ENCODE results near the gene FBH1.
"Not testable (repeated sequence)": the region's sequence is repeated elsewhere in the genome, so short reads cannot be mapped to it uniquely, and the experiment has no call there.

The FBH1 gene

GRCh38 chr10:5876181-5876768 is 13.8 kb upstream of the FBH1 start:
- DNase-seq: no peak

- not testable (repeated sequence) for DNase-seq
Measured at GRCh38 chr10:5877041-5877440, 13.0 kb upstream of the FBH1 start.

- no peak for DNase-seq
Measured at GRCh38 chr10:5882961-5883360, 7.1 kb upstream of the FBH1 start.

GRCh38 chr10:5885619-5886018 is 4.4 kb upstream of the FBH1 start:
- no peak for DNase-seq

DNA sequence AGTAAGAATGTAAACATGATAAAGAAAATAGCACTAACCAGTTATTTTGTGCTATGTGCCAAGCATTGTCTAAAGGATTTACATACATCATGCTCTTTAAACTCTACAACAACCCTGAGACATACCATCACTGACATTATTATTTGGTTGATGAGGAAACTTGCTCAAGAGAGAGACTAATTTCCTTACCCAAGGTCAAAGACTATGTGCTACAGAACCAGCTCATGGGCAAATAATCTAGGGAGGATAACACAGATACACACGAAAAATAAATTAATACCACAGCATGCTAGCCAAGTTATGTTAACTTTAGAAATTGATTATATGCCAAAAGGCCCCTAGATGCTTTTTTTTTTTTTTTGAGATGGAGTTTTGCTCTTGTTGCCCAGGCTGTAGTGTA is 3.0 kb upstream of the FBH1 start:
- no peak for DNase-seq

GRCh38 chr10:5887641-5888040 is 2.4 kb upstream of the FBH1 start:
- DNase-seq: no peak

GRCh38 chr10:5888351-5888750 is 1.7 kb upstream of the FBH1 start:
- no peak for DNase-seq

GRCh38 chr10:5888843-5889623 is 1.0 kb upstream of the FBH1 start:
- peak; percentile 41 for DNase-seq

- DNase-seq: peak; percentile 30
Measured at GRCh38 chr10:5890452-5890915, 441 bp downstream of the FBH1 start.

DNA sequence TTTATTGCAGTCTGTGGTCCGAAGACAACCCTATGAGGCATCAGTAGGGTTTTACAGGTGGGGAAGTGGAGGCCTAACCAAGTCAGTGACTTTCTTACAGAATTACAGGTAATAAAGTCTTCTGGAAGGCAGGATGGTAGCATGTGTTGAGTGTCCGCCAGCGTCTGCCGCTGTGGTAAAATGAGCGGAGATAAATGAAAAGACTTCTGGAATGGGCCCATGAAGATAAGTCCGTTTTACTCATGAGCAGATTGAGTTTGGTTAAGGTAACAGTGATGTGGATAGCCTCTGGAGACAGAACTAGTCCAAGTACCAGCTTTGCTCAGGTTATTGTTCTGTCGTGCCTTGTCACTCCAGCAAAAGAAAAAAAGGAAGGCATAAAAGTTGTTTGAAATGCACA is 966 bp downstream of the FBH1 start:
- DNase-seq: no peak

GRCh38 chr10:5892007-5892406 is 2.0 kb downstream of the FBH1 start:
- no peak for DNase-seq

- no peak for DNase-seq
Measured at GRCh38 chr10:5893321-5893720, 3.3 kb downstream of the FBH1 start.

- no peak for DNase-seq
Measured at GRCh38 chr10:5894403-5894802, 4.4 kb downstream of the FBH1 start.

DNA sequence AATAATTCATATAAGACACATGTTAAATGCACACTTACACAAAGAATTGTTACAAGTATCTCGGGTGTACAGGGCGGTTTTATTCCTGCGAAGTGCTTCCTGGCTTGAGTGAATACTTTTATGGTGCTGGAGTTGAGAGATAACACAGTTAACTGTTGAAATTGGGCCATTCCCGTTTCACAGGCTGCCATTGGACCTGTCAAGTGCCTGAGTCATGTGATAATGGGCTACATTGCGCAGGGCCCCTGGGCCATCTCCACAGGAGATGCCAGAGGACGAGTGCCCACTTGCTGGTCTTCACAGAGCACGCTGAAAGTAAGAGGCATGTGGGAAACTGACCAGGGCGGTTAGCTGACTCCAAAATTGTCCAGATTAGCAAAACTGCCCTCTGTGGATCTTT is 4.8 kb downstream of the FBH1 start:
- no peak for DNase-seq

GRCh38 chr10:5895365-5895764 is 5.3 kb downstream of the FBH1 start:
- DNase-seq: no peak

GRCh38 chr10:5895804-5896203 is 5.8 kb downstream of the FBH1 start:
- no peak for DNase-seq

GRCh38 chr10:5896208-5897052 is 6.4 kb downstream of the FBH1 start:
- DNase-seq: no peak

- DNase-seq: no peak
Measured at GRCh38 chr10:5897053-5897340, 7.0 kb downstream of the FBH1 start.

- no peak for DNase-seq
Measured at GRCh38 chr10:5897504-5897903, 7.5 kb downstream of the FBH1 start.

DNA sequence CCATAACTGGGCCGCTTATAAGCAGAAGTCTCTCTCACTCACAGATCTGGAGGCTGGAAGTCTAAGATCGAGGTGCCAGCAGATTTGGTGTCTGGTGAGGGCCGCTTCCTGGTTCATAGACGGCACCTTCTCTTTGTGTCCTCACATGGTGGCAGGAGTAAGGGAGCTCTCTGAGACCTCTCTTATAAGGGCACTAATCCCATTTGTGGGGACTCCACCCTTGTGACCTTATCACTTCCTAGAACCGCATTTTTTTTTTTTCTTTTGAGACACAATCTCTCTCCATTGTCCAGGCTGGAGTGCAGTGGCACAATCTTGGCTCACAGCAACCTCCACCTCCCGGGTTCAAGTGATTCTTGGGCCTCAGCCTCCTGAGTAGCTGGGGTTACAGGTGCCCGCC is 8.1 kb downstream of the FBH1 start:
- DNase-seq: no peak

DNA sequence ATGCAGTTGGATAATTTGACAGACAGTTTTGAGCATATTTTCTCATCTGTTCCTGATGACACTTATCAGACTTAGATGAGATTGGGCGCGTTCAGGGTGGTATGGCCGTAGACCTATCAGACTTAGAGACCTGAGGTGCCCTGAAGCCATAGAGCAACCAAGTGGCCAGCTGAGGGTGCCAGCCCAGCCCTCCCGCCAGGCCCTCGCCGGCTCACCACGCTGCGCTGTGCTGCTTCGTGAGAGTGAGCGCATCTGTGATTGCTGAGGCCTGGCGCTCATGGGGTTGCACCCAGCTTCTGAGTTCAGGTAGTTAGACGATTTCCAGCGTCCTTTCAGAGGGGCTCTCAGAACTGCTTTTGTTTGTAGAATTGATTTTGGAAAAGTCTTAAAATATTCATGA is 10.2 kb downstream of the FBH1 start:
- DNase-seq: no peak

GRCh38 chr10:5902511-5903274 is 12.7 kb downstream of the FBH1 start:
- DNase-seq: no peak

DNA sequence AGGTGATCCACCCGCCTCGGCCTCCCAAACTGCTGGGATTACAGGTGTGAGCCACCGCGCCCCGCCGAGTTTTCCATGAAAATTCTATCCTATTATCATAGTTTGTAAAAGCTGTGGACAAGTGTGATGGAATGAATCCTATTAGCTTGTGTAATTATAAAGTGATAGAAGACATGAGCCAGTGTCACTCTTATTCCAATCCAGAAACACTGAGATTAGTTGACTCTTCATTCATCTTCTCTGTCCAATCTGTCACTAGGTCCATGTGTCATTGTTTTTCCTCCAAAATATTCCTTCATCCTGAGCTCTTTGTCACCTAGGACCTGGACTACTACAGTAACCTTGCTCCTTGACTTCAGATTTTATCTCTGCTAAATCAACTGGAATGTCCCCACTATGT is 13.5 kb downstream of the FBH1 start:
- no peak for DNase-seq

All from activated CD4-positive, alpha-beta T cell treated with anti-CD3 and anti-CD28 coated beads, Interleukin-2, Interleukin-6, amounts not matched to agents 100 ng/mL and 50 ng/mL, durations not matched to agents 16 hours and 8 hours (primary cell).